Measurements from ENCODE around the gene PLAAT4. TPM values are rescaled to one million over a fixed set of nuclear protein-coding genes. Genes with fewer than 3 reads are reported as not detected.

PLAAT4 gene
- total and polyA plus RNA-seq, 2 of the 8 experiments (the other 6 are each of a cell fraction or from before 2014, with no cell fraction given), result 2.8 to 4.1 TPM

DNA sequence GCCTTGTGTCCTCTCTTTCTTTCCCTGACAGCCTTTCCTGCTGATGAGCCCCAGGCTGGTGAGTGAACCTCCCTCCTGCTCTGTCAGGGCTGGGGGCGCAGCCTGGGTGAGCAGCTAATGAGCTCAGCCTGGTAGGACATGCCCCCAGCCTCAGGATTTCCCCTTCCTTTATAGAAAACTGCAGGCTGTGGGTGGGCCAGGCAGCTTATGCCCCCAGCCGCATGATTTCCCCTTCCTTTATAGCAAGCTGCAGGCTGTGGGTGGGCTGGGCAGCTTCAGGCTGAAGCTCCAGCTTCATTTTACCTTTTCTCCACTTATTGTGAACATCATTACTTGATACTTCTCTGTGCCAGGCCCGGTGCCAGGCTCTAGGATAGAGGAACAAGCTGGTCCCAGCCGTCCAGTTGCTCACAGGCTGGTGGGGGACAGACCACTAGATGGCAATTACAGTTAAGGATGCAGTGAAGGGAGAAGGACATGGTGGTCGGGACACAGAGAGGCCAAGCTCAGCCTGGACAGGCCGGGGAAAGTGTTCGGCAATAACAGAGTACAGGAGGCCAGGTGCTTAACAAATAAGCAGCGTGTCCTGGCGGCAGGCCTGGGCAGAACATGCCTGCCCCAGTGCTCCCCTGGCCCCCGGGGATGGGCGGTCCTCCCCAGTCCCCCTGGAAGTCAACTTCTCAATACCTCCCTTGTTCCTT lies 25.4 kb upstream of the PLAAT4 start:
- Histone ChIP-seq H3K23me2 (ENCODE audit: low read depth, low read length) (no peaks in the 10 kb centered on the region), H3K4me2 (ENCODE audit: insufficient read depth in 1 of 2, low read depth in 2 of 2, low read length in 2 of 2) (no peak overlapping the region), H3K14ac (ENCODE audit: insufficient read length) (no peak overlapping the region), H3K4me1 (replicated peaks in 1 of 4; ENCODE audit: control insufficient read depth in 3 of 4, insufficient read depth in 4 of 4, low read length in 3 of 4) (peaks cover under 1 to 11% (median 4%) of the 10 kb centered on the region in 4 experiments), H2BK12ac (ENCODE audit: low read depth, low read length) (peak overlapping the region; percentile 75; the same call in 1 of the 2 replicates), H3K4me3 (ENCODE audit: extremely low read depth in 1 of 4, insufficient read depth in 2 of 4, low read depth in 3 of 4, low read length in 4 of 4) (no peak overlapping the region), H4K20me1 (replicated peaks in 1 of 2; ENCODE audit: control insufficient read depth in 1 of 2, insufficient read depth in 2 of 2, low read length in 2 of 2) (no peaks in the 10 kb centered on the region), H2AK5ac (ENCODE audit: low read depth, low read length) (no peak overlapping the region), H4K8ac (ENCODE audit: extremely low read depth, insufficient read depth, low read length) (peak overlapping the region; percentile 35), H3K9ac (replicated peaks in 1 of 4; ENCODE audit: extremely low read depth in 1 of 4, low read depth in 3 of 4, low read length in 3 of 4) (no peak overlapping the region), H2BK15ac (ENCODE audit: low read length) (peak overlapping the region; percentile 92; the same call in 1 of the 2 replicates), H3K27me3 (replicated peaks in 1 of 4; ENCODE audit: control insufficient read depth in 3 of 4, extremely low read depth in 1 of 4, insufficient read depth in 3 of 4, low read length in 3 of 4) (no peaks in the 10 kb centered on the region), H4K91ac (replicated peaks; ENCODE audit: insufficient read length, low read length) (peak overlapping the region; percentile 68), H3K4ac (replicated peaks; ENCODE audit: insufficient read length, low read depth, low read length) (peak overlapping the region; percentile 80), H3K23ac (ENCODE audit: insufficient read length) (no peak overlapping the region), H2AFZ (ENCODE audit: low read length) (no peak overlapping the region), H3K18ac (ENCODE audit: extremely low read depth, low read length) (peak overlapping the region; percentile 53; the same call in 1 of the 2 replicates), H3K79me1 (ENCODE audit: low read depth, low read length) (no peaks in the 10 kb centered on the region), H2BK120ac (replicated peaks; ENCODE audit: low read depth, low read length) (peak overlapping the region; percentile 9), H3K56ac (replicated peaks; ENCODE audit: insufficient read length, low read depth, low read length) (no peak overlapping the region), H2BK5ac (ENCODE audit: low read depth, low read length) (peak overlapping the region; percentile 4; the same call in 1 of the 2 replicates), H4K5ac (ENCODE audit: insufficient read length, low read depth, low read length) (no peak overlapping the region), H3K79me2 (ENCODE audit: control insufficient read depth in 1 of 2, insufficient read depth in 2 of 2, low read length in 2 of 2) (no peaks in the 10 kb centered on the region), H3K36me3 (ENCODE audit: control insufficient read depth in 2 of 4, insufficient read depth in 4 of 4, low read length in 3 of 4) (no peaks in the 10 kb centered on the region), H3K27ac (ENCODE audit: low read depth, low read length) (no peak overlapping the region), H2BK20ac (ENCODE audit: low read length) (no peak overlapping the region; the same call in 1 of the 2 replicates), H3K9me3 (ENCODE audit: insufficient read depth in 2 of 2, low read depth in 1 of 2, low read length in 1 of 2) (no peaks in the 10 kb centered on the region)
- WGBS, 2 experiments (ENCODE audit: extremely low coverage in 1 of 2, insufficient coverage in 1 of 2, insufficient read length in 1 of 2, insufficient replicate concordance in 2 of 2, low coverage in 1 of 2, low lambda C conversion rate in 2 of 2, missing lambda C conversion rate in 1 of 2), result 89% methylated on average over 11 of the region's 11 CpGs; no CpG with 5 or more reads in 1 of the 2 experiments
- POLR2A ChIA-PET (ENCODE audit: partially characterized antibody), result interaction anchor here (0.6 to 2.2 kb wide), 4 partner anchors 11 to 287 kb away, joined by 3 to 9 read pairs (median 4); no protein-coding TSS in a partner anchor
- CTCF ChIA-PET (ENCODE audit: partially characterized antibody), result interaction anchor here (0.9 to 8.2 kb wide), 6 partner anchors 9 to 125 kb away, joined by 3 to 97 read pairs (median 4); no protein-coding TSS in a partner anchor
- no peak for DNase-seq (ENCODE audit: low read depth in 1 of 2, low spot score in 2 of 2)
- no peak for FAIRE-seq
- TF ChIP-seq CHD1 (IDR thresholded peaks at IDR 0.05; ENCODE audit: low read depth, low read length), result no peak
- no peak for TF ChIP-seq SUZ12 (IDR thresholded peaks at IDR 0.05; ENCODE audit: low read length)
- TF ChIP-seq MAFK (IDR thresholded peaks at IDR 0.05; ENCODE audit: low read depth, low read length), result no peak
- no peak for TF ChIP-seq JUND (IDR thresholded peaks at IDR 0.05; ENCODE audit: low read length)
- TF ChIP-seq PHF8 (conservative IDR thresholded peaks at IDR 0.05; ENCODE audit: low read depth, low read length), result no peak
- TF ChIP-seq CEBPB (IDR thresholded peaks at IDR 0.05; ENCODE audit: low read depth, low read length), result no peak
- TF ChIP-seq RBBP5 (IDR thresholded peaks at IDR 0.05; ENCODE audit: borderline replicate concordance, low read depth, low read length), result no peak
- no peak for TF ChIP-seq SAP30 (IDR thresholded peaks at IDR 0.05; ENCODE audit: insufficient read depth, insufficient replicate concordance, low read length)
- TF ChIP-seq KDM5A (IDR thresholded peaks at IDR 0.05; ENCODE audit: low read length), result no peak
- TF ChIP-seq SP1 (IDR thresholded peaks at IDR 0.05; ENCODE audit: low read depth, low read length), result no peak
- TF ChIP-seq RFX5 (IDR thresholded peaks at IDR 0.05; ENCODE audit: borderline replicate concordance, low read depth, low read length), result no peak
- no peak for TF ChIP-seq ASH2L (IDR thresholded peaks at IDR 0.05; ENCODE audit: low read length)
- no peak for TF ChIP-seq EGR1 (IDR thresholded peaks at IDR 0.05; ENCODE audit: borderline replicate concordance, low read depth, low read length)
- TF ChIP-seq TBP (IDR thresholded peaks at IDR 0.05; ENCODE audit: low read depth, low read length), result no peak

All from H1 (cell line).